Left ventricle myocardium superior (tissue), 1 donor: ENCODE measurements around the gene AFMID. TPM values are rescaled to one million over a fixed set of nuclear protein-coding genes. Genes with fewer than 3 reads are reported as not detected.
A peak's percentile ranks its signal among the peaks of the same experiment; 100 is the strongest.
"Not testable (repeated sequence)": the region's sequence is repeated elsewhere in the genome, so short reads cannot be mapped to it uniquely, and the experiment has no call there.

Source experiments
- ATAC-seq: fragments of 200-7000 bp; cut with Tn5 transposase; one replicate; pipeline ENCODE4 v1.9.1; 2020; ENCODE audit warnings: mild to moderate bottlenecking, moderate library complexity
- DNase-seq: peaks from one replicate; pipeline ENCODE4 v3.0.0-alpha.2; 2020
- intact Hi-C: fragments of 100-400 bp; cut with micrococcal nuclease; formaldehyde crosslinking; loops from one replicate; pipeline ENCODE4 v1.11.0; 2022
- total RNA-seq: library from RNA; stranded (reverse); fragmentation: NEBNext Ultra II Directional; extraction: Animal tissue kit (Norgen Biotek cat#: 25700); gene quantifications from one replicate; pipeline ENCODE4 v1.2.1, GENCODE V29; 2021
- donor health status: DM: no; HTN: yes; CAD: no; lungs with severe emphysema.

The AFMID gene
- total RNA-seq, 1 donor from 2014 or later = 45.0 TPM

DNA sequence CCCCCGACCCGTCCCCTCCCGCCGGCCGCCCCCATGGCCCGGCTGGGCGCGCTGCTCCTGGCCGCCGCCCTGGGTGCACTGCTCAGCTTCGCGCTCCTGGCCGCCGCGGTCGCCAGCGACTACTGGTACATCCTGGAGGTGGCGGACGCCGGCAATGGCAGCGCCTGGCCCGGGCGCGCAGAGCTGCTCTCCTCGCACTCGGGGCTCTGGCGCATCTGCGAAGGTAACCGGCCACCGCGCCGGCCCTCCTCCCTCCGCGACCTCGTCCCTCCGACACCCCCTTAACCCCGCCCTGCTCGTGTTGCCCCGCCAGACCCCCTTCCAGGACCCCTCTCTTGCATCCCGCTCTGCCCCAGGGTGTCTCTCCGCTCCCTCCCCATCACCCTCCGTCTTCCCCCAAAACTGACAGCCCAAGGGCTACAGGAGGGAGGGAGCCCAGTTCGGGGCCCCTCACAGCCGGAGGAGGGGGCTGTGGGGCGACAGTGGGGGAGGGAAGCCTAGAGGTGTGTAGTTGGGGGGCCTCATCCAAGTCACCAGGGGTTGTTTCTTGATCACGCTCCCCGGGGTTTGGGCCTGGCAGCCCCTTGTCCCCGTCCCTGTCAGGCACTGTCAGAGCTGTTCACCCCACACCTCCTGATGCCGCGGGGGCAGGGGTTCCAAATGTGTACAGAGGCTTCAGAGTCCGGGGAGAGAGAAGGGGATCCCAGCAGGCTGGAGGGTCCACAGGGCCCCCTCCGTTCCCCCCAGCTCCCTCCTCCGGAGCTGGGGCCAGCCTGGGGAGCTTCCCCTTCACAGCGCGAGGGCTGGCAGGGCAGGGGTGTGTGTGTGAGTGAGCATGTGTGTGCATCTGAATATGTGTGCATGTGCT is 45.1 kb downstream of the AFMID start:
- no peak for DNase-seq
- intact Hi-C loops = no loop called here
- ATAC-seq = no peak

DNA sequence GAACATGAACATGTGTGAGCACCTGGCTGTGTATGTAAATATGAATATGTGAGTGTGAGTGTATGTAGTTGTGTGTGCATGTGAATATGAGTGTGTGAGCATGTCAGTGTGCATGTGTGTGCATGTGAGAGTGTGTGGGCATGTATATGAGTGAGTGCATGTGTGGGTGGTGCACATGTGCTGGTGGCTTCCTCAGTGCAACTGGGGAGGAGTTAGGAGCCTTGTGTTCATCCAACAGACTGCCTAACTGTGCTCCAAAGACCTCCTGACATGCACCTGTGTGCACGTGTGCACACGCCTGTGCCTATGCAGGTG is 45.7 kb downstream of the AFMID start:
- intact Hi-C loops = no loop called here
- ATAC-seq (no peak), DNase-seq (no peak)

DNA sequence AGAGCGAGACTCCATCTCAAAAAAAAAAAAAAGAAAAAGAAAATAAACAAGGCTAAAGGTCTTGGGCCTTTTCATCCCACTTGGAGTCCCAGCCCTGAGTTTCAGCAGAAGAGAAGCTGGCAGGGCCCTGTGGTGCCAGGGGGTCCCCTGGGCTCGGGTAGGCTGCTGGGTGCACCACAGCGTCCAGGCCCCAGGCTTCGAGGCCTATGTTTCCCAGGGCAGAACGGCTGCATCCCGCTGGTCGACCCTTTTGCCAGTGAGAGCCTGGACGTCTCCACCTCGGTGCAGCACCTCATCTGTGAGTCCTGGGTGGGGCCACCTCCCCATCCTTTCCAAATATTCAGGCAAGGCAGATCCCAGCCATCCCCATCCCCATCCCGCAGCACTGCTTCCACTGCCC is 46.5 kb downstream of the AFMID start:
- ATAC-seq (no peak), DNase-seq (no peak)
- intact Hi-C loops = no loop called here

DNA sequence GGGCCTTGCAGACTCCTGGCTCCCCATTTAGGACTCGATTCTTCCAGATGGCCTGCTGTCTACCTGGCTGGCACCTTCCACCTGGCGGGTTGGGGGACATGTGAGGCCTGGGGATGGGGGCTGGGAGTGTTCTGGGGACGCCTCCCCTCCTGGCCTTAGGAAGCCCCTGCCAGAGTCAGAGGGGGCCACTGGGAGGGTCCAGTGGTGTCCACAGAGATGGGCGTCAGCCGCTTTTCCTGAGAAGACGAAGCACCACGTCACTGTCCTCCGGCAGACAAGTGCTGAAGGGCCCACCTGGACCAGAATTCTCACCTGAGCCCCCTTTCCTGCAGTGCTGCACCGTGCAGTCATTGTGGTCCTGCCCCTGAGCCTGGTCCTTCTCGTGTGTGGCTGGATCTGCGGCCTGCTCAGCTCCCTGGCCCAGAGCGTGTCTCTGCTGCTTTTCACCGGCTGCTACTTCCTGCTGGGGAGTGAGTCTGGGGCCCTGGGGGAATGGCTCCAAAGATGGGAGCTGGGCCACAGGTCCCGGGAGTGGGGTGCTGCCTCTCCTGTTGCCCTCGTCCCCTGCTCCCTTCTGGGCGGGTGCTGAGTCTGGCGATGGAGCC is 47.2 kb downstream of the AFMID start:
- ATAC-seq (no peak), DNase-seq (no peak)
- intact Hi-C loops = no loop called here

GRCh38 chr17:78235022-78235421 is 47.9 kb downstream of the AFMID start:
- intact Hi-C loops = not testable (repeated sequence)
- ATAC-seq (peak; percentile 49), DNase-seq (peak; percentile 70)

DNA sequence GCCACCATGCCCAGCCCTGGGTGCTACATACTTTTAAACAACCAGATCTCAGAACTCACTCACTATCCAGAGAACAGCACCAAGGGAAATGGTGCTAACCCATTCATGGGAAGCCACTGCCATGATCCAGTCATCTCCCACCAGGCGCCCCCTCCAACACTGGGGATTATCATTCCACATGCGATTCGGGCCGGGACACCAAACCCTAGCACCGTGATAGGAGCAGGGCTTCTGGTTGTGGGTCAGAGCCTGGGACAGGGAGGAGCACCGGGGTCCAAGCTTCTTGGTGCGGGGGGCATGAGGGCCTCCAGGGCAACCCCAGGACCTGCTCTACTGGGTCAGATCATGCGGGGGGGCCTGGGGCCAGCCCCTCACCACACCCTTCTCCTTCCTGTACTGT is 48.7 kb downstream of the AFMID start:
- ATAC-seq = no peak
- intact Hi-C loops = no loop called here
- DNase-seq = no peak

- no peak for ATAC-seq
- no peak for DNase-seq
- intact Hi-C loops = no loop called here
Observed at GRCh38 chr17:78236362-78237127, 49.4 kb downstream of the AFMID start.

GRCh38 chr17:78237401-78238012 is 50.3 kb downstream of the AFMID start:
- ATAC-seq = peak; percentile 35
- intact Hi-C loops = no loop called here
- DNase-seq = peak; percentile 61

- intact Hi-C loops = no loop called here
- no peak for DNase-seq
- ATAC-seq = no peak
Observed at GRCh38 chr17:78238823-78239488, 51.8 kb downstream of the AFMID start.

GRCh38 chr17:78239489-78239931 is 52.3 kb downstream of the AFMID start:
- intact Hi-C loops = no loop called here
- DNase-seq (no peak), ATAC-seq (no peak)

- intact Hi-C loops = no loop called here
- ATAC-seq (no peak), DNase-seq (no peak)
Observed at GRCh38 chr17:78240012-78240655, 53.0 kb downstream of the AFMID start.

- intact Hi-C loops = no loop called here
- no peak for ATAC-seq
- DNase-seq = no peak
Observed at GRCh38 chr17:78240839-78241238, 53.7 kb downstream of the AFMID start.

DNA sequence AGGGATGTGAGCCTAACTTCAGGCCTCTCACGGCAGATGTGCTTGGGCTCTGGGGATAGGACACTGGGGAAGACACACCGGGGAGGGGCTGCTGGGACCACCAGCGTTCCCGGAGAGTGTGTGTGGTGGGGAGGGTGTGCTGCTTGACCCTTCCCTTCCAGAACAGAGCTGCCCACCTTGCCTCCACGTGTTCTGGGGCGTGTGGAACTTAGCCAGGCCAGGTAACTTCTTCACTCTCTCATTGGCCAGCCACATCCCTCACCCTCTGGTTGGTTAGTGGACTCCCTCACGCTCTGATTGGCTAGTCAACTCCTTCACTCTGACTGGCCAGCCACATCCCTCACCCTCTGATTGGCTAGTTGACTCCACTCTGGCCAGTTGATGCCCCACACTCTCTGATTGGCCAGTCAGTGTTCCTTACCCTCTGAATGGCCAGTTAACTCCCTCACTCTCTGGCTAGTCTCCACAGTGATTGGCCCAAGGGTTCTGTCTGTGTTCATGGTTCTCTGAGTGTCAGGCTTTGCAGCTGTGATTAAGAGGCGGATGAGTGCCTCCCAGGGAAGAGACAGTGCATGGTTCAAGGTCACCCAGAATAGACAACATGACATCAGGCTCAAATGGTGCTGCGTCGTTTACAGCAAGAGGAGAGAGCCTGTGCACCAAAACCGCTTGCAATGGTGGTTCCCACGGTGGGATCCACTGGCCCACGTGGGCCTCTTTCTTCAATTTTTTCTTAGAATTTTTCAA is 54.3 kb downstream of the AFMID start:
- ATAC-seq (peak; percentile 56), DNase-seq (no peak)
- intact Hi-C loops = no loop called here

DNA sequence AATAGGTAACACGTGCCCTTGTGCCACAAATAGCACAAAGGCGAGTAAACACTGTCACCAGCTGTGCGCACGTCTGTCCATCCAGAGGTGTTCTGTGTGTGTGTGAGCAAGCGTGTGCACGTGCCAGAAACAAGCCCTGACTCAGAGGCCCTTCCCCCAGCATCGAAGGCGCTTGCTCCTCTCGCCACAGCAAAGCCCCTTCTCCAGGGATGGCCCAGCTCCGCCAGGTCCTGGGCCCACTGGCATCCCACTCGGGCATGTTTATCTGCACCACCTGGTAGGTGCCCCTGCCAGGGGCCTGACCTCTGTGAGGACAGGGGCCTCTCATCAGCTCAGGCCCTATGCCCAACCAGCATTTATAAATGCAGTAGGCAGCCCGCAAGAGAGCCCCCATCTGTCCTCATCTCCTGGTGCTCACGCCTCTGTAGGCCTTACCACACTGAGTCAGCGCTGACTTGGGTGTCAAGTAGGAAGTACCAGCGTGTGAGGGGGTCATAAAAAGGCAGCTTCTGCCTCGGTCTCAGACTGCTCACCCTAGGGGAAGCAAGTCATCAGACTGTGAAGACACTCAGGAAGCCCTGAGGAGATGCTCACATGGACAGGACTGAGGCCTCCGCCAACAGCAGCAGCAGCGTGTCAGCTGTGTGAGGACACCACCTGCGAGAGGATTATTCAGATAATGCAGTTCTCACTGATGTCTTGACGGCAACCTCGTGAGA is 55.0 kb downstream of the AFMID start:
- intact Hi-C loops = no loop called here
- DNase-seq (no peak), ATAC-seq (no peak)

DNA sequence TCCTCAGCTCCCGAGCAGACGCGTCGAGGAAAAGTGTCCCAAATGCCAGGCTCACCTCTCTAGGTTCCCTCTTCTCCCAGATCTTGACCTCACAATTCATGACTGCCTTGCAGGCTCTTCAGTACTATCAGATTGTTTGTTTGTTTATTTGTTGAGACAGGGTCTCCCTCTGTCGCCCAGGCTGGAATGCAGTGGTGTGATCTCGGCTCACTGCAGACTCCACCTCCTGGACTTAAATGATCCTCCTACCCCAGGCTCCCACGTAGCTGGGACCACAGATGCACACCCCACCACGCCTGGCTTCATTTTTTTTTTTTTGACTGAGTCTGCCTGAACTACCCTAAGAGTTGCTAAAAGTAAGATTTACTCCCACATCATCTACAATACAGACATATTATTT is 60.1 kb downstream of the AFMID start:
- ATAC-seq = no peak
- DNase-seq = no peak
- intact Hi-C loops = no loop called here

- DNase-seq = no peak
- no peak for ATAC-seq
- intact Hi-C loops = no loop called here
Observed at GRCh38 chr17:78248051-78248914, 61.1 kb downstream of the AFMID start.
